ENCODE results near the gene USP20.
A peak's percentile ranks its signal among the peaks of the same experiment; 100 is the strongest.

The USP20 gene

GRCh38 chr9:129857207-129857606 is 21.9 kb downstream of the USP20 start:
- no peak for DNase-seq (ENCODE audit: low read depth)

- DNase-seq (ENCODE audit: low read depth), result no peak
Observed at GRCh38 chr9:129858167-129858962, 23.1 kb downstream of the USP20 start.

- no peak for DNase-seq (ENCODE audit: low read depth)
Observed at GRCh38 chr9:129860653-129861446, 25.6 kb downstream of the USP20 start.

- DNase-seq (ENCODE audit: low read depth), result no peak
Observed at GRCh38 chr9:129861447-129861827, 26.2 kb downstream of the USP20 start.

GRCh38 chr9:129863059-129863690 is 27.9 kb downstream of the USP20 start:
- DNase-seq (ENCODE audit: low read depth), result peak; percentile 96

GRCh38 chr9:129864991-129865647 is 29.9 kb downstream of the USP20 start:
- DNase-seq (ENCODE audit: low read depth), result no peak

- DNase-seq (ENCODE audit: low read depth), result no peak
Observed at GRCh38 chr9:129865668-129866320, 30.5 kb downstream of the USP20 start.

- DNase-seq (ENCODE audit: low read depth), result no peak
Observed at GRCh38 chr9:129866394-129867135, 31.3 kb downstream of the USP20 start.

GRCh38 chr9:129867136-129868022 is 32.1 kb downstream of the USP20 start:
- DNase-seq (ENCODE audit: low read depth), result no peak

- no peak for DNase-seq (ENCODE audit: low read depth)
Observed at GRCh38 chr9:129868023-129868871, 33.0 kb downstream of the USP20 start.

GRCh38 chr9:129868872-129869486 is 33.7 kb downstream of the USP20 start:
- no peak for DNase-seq (ENCODE audit: low read depth)

GRCh38 chr9:129869585-129870501 is 34.6 kb downstream of the USP20 start:
- no peak for DNase-seq (ENCODE audit: low read depth)

- no peak for DNase-seq (ENCODE audit: low read depth)
Observed at GRCh38 chr9:129871046-129871445, 35.8 kb downstream of the USP20 start.

- DNase-seq (ENCODE audit: low read depth), result no peak
Observed at GRCh38 chr9:129873563-129874190, 38.4 kb downstream of the USP20 start.

GRCh38 chr9:129874261-129875101 is 39.2 kb downstream of the USP20 start:
- no peak for DNase-seq (ENCODE audit: low read depth)

GRCh38 chr9:129875181-129875611 is 39.9 kb downstream of the USP20 start:
- DNase-seq (ENCODE audit: low read depth), result no peak
